Epithelial cell of proximal tubule (primary cell): Measurements from ENCODE around the gene TSPAN14. TPM values are rescaled to one million over a fixed set of nuclear protein-coding genes. Genes with fewer than 3 reads are reported as not detected.

Experiments used
- DNase-seq: peaks from one replicate; pipeline ENCODE4 v3.0.0-alpha.2; 2011; ENCODE audit warnings: low read depth
- H3K4me3 ChIP-seq: 2 replicates; pipeline ENCODE4 v1.5.1; 2011; ENCODE audit warnings: low read depth, mild to moderate bottlenecking, low read length
- CTCF ChIP-seq: conservative IDR thresholded peaks from 2 replicates; pipeline ENCODE4 v1.5.1; 2012; ENCODE audit warnings: low read depth, mild to moderate bottlenecking, low read length
- total RNA-seq: library from RNA; depleted of rRNA; stranded (reverse); fragments of >200 nt; gene quantifications from 2 replicates; pipeline ENCODE4 v1.2.3, GENCODE V29; 2015

Gene TSPAN14
- total RNA-seq, 1 donor from 2014 or later, result 139 TPM

DNA sequence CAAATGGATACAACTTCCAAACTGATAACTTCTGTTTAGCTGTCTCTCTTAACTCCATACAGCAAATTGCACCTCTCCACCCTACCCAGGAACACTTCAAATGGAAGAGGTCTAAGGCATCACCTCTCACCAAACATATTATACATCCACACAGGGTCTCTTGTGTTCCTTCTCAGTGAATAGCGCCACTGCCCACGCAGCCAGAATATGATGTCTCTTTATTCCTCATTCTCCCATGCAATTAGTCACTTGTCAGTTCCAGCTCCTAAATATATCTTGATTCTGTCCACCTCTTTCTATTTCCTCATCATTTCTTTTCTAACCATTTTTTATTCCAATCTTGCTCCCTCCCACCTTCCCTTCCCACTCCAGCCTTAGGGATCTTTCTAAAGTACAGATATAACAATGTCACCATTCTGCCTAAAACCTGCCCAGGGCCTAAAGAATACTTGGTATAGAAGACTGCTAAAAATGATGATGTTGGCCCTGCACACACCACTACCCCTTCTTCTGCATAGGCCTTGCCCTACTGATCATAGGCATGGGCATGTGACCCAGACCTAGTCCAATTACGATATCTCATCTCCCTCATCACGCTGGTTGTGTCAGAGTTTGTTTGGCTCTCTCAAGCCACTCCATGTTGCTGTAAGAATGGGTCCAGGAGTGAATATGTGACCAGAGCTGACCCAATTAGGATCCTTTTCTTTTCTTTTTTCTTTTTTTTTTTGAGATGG, 5.7 kb upstream of the TSPAN14 start:
- no peak for TF ChIP-seq CTCF
- H3K4me3 ChIP-seq, result no peak overlapping the region
- no peak for DNase-seq

GRCh38 chr10:80449520-80449919, 4.6 kb upstream of the TSPAN14 start:
- no peak for TF ChIP-seq CTCF
- H3K4me3 ChIP-seq, result no peak overlapping the region
- DNase-seq, result no peak

GRCh38 chr10:80451132-80451531, 3.0 kb upstream of the TSPAN14 start:
- H3K4me3 ChIP-seq, result no peak overlapping the region
- no peak for TF ChIP-seq CTCF

GRCh38 chr10:80452069-80452468, 2.0 kb upstream of the TSPAN14 start:
- DNase-seq, result no peak
- H3K4me3 ChIP-seq, result no peak overlapping the region
- TF ChIP-seq CTCF, result no peak

More at GRCh38 chr10:80451132-80451531, 3.0 kb upstream of the TSPAN14 start:
- DNase-seq, result no peak

- H3K4me3 ChIP-seq, result peak overlapping the region; percentile 51
- DNase-seq, result no peak
- TF ChIP-seq CTCF, result no peak
Measured at GRCh38 chr10:80452640-80453039, 1.5 kb upstream of the TSPAN14 start.

GRCh38 chr10:80453056-80453841, 861 bp upstream of the TSPAN14 start:
- DNase-seq, result no peak
- TF ChIP-seq CTCF, result no peak
- H3K4me3 ChIP-seq, result peak overlapping the region; percentile 51
